Measurements from ENCODE around the gene CSTB. TPM values are rescaled to one million over a fixed set of nuclear protein-coding genes. Genes with fewer than 3 reads are reported as not detected.

Gene CSTB
- total and polyA plus RNA-seq, 2 experiments from 2014 or later, result 24.1 to 120 TPM

DNA sequence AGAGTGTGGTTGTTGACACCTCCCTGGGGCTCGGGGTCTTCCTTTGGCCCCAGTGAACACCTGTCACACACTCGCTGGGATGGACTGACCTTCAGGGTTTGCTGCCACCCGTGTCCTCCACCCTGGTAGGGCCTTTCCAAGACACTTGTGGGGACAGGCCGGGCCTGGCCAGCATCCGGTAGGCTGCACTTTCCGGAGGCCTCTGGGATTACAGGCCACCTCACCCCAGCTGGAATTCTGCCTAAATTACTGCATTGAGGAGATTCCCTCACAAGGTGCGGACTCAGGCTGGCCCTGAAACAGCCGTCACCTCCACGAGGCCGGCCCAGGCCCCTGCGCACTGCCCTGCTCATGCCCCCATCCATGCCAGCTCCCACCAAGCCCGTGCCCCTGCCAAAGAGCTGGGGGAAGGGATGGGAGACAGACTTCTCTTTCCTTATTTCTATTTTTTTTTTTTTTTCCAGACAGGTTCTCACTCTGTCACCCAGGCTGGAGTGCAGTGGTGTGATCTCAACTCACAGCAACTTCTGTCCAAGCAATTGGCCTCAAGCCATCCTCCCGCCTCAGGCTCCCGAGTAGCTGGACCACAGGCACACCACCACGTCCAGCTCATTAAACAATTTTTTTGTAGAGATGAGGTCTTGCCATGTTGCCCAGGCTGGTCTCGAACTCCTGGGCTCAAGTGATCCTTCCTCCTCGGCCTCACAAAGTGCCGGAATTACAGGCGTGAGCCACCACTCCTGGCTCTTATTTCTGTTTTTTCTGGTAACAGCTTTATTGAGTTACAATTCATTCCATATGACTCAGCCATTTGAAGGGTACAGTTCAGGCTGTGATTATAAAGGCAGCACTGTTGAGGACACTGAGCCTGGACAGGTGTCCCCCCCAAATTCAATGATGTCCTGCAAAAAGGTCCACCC is 11.3 kb downstream of the CSTB start:
- Histone ChIP-seq H3K4me1 (ENCODE audit: insufficient read depth) (peaks cover 20% of the 10 kb centered on the region), H3K27ac (no peak overlapping the region), H2AFZ (no peak overlapping the region), H3K9me2 (replicated peaks; ENCODE audit: insufficient read depth) (no peaks in the 10 kb centered on the region), H4K20me1 (ENCODE audit: insufficient read depth, poor library complexity, severe bottlenecking) (no peaks in the 10 kb centered on the region), H3K36me3 (replicated peaks; ENCODE audit: insufficient read depth, low read depth) (no peaks in the 10 kb centered on the region), H3K79me2 (no peaks in the 10 kb centered on the region), H3K9me3 (ENCODE audit: low read depth) (no peaks in the 10 kb centered on the region), H3K27me3 (no peaks in the 10 kb centered on the region), H3K4me2 (no peak overlapping the region), H3K4me3 (no peak overlapping the region)
- 90% methylated on average over 19 of the region's 19 CpGs for WGBS (ENCODE audit: low lambda C conversion rate, missing lambda C conversion rate)
- TF ChIP-seq, protein P1, sequence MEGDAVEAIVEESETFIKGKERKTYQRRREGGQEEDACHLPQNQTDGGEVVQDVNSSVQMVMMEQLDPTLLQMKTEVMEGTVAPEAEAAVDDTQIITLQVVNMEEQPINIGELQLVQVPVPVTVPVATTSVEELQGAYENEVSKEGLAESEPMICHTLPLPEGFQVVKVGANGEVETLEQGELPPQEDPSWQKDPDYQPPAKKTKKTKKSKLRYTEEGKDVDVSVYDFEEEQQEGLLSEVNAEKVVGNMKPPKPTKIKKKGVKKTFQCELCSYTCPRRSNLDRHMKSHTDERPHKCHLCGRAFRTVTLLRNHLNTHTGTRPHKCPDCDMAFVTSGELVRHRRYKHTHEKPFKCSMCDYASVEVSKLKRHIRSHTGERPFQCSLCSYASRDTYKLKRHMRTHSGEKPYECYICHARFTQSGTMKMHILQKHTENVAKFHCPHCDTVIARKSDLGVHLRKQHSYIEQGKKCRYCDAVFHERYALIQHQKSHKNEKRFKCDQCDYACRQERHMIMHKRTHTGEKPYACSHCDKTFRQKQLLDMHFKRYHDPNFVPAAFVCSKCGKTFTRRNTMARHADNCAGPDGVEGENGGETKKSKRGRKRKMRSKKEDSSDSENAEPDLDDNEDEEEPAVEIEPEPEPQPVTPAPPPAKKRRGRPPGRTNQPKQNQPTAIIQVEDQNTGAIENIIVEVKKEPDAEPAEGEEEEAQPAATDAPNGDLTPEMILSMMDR (IDR thresholded peaks at IDR 0.05; ENCODE audit: poor library complexity), result no peak
- TF ChIP-seq EZH2 (IDR thresholded peaks at IDR 0.05; ENCODE audit: borderline replicate concordance), result no peak
- no peak for TF ChIP-seq EZH2phosphoT487 (IDR thresholded peaks at IDR 0.05; ENCODE audit: low read depth, severe bottlenecking, unreplicated experiment)
- no peak for DNase-seq (ENCODE audit: low spot score)

- WGBS (ENCODE audit: low lambda C conversion rate, missing lambda C conversion rate), result 91% methylated on average over 10 of the region's 10 CpGs
- Histone ChIP-seq H3K36me3 (replicated peaks; ENCODE audit: insufficient read depth, low read depth) (no peaks in the 10 kb centered on the region), H3K79me2 (no peaks in the 10 kb centered on the region), H3K27ac (no peak overlapping the region), H3K4me3 (no peak overlapping the region), H3K4me2 (no peak overlapping the region), H2AFZ (no peak overlapping the region), H3K9me3 (ENCODE audit: low read depth) (no peaks in the 10 kb centered on the region), H3K27me3 (no peaks in the 10 kb centered on the region), H3K4me1 (ENCODE audit: insufficient read depth) (peaks cover 20% of the 10 kb centered on the region), H4K20me1 (ENCODE audit: insufficient read depth, poor library complexity, severe bottlenecking) (no peaks in the 10 kb centered on the region), H3K9me2 (replicated peaks; ENCODE audit: insufficient read depth) (no peaks in the 10 kb centered on the region)
- TF ChIP-seq EZH2 (IDR thresholded peaks at IDR 0.05; ENCODE audit: borderline replicate concordance) (no peak), EZH2phosphoT487 (IDR thresholded peaks at IDR 0.05; ENCODE audit: low read depth, severe bottlenecking, unreplicated experiment) (no peak)
- TF ChIP-seq, protein P1 (IDR thresholded peaks at IDR 0.05; ENCODE audit: poor library complexity), result no peak
- no peak for DNase-seq (ENCODE audit: low spot score)
Measured at GRCh38 chr21:43763901-43764523, 12.1 kb downstream of the CSTB start.

DNA sequence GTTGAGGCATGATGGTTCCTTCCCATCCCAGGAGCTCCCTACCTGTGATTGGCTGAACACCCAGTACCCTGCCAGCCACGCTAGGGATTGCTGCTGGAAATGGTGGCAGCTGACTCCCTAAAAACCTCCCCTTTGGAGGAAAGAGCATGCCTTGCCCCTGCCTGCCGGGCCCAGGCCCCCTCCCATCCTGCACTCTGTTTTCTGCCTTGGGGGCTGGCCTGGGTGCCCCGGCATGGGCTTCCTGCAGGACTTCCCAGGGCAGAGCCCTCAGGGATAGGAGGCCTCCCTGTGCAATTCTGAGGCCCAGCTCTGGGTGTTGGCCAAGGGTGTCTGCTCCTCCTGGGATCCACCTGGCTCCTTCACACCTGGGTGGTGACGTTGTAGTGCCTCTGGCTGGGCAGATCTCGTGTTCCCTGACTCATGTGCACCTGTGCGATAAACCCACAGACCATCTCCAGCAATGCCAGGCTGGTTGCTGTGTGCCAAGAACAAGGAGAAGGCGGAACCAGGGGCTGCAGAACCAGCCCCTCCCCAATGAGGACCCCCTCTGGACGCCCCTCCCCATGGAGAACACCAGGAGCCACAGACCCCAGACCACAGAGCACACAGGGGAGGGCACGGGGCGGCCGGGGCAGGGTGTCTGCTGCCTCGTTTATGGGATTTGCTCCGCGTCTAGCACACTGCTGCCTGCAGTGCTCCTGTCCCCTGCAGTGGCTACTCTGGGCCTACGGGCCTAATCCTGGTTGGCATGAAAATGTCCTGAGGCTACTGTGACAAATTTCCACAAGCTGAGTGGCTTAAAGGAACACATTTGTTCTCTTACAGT is 13.6 kb downstream of the CSTB start:
- Histone ChIP-seq H2AFZ (no peak overlapping the region), H3K27me3 (no peaks in the 10 kb centered on the region), H3K36me3 (replicated peaks; ENCODE audit: insufficient read depth, low read depth) (peaks cover 4% of the 10 kb centered on the region), H3K27ac (no peak overlapping the region), H3K9me2 (replicated peaks; ENCODE audit: insufficient read depth) (no peaks in the 10 kb centered on the region), H3K4me3 (no peak overlapping the region), H3K79me2 (no peaks in the 10 kb centered on the region), H3K4me2 (no peak overlapping the region), H3K9me3 (ENCODE audit: low read depth) (no peaks in the 10 kb centered on the region), H4K20me1 (ENCODE audit: insufficient read depth, poor library complexity, severe bottlenecking) (no peaks in the 10 kb centered on the region), H3K4me1 (ENCODE audit: insufficient read depth) (peaks cover 11% of the 10 kb centered on the region)
- TF ChIP-seq, protein P1 (IDR thresholded peaks at IDR 0.05; ENCODE audit: poor library complexity), result no peak
- TF ChIP-seq EZH2phosphoT487 (IDR thresholded peaks at IDR 0.05; ENCODE audit: low read depth, severe bottlenecking, unreplicated experiment), result no peak
- no peak for TF ChIP-seq EZH2 (IDR thresholded peaks at IDR 0.05; ENCODE audit: borderline replicate concordance)
- 98% methylated on average over 15 of the region's 15 CpGs for WGBS (ENCODE audit: low lambda C conversion rate, missing lambda C conversion rate)
- DNase-seq (ENCODE audit: low spot score), result no peak

Measured in hepatocyte (in vitro differentiated cells).